Panc1 (cell line): ENCODE data around the gene PRKAR2B. TPM values are rescaled to one million over a fixed set of nuclear protein-coding genes. Genes with fewer than 3 reads are reported as not detected.
A peak's percentile ranks its signal among the peaks of the same experiment; 100 is the strongest.

Source experiments
- ATAC-seq: fragments of 200-7000 bp; cut with Tn5 transposase; 2 replicates; pipeline ENCODE4 v1.9.1; 2020; ENCODE audit warnings: mild to moderate bottlenecking, moderate library complexity
- BruUV-seq: library from RNA; stranded (reverse); fragments of 400-500 nt; replicated peaks from 2 replicates; lab custom pipeline; 2021; lab: Mats Ljungman, UMichigan
- CTCF ChIA-PET: fragments of 300-600 bp; sonication (Branson Sonifier 250); formaldehyde crosslinking; loops from one replicate; lab custom pipeline; 2022; ENCODE audit warnings: antibody characterized with exemption; lab: Charles Lee
- POLR2A ChIA-PET: fragments of 300-600 bp; sonication (Branson Sonifier 250); formaldehyde crosslinking; loops from one replicate; lab custom pipeline; 2022; ENCODE audit warnings: antibody characterized with exemption; lab: Charles Lee
- DNase-seq: peaks from one replicate; pipeline ENCODE4 v3.0.0-alpha.2; 2010; ENCODE audit warnings: low read depth, low spot score
- H3K27ac ChIP-seq: 2 replicates; pipeline ENCODE4 v1.5.1; 2011; ENCODE audit warnings: mild to moderate bottlenecking, low read length, inconsistent platforms
- H3K27me3 ChIP-seq: fragments of 200-500 bp; sonication (Bioruptor generic); 2 replicates; pipeline ENCODE4 v1.6.0; 2014; ENCODE audit warnings: low read length, inconsistent platforms; ENCODE audit not compliant: control insufficient read depth, insufficient read depth
- H3K36me3 ChIP-seq: fragments of 200-500 bp; sonication (Bioruptor generic); 2 replicates; pipeline ENCODE4 v1.5.1; 2014; ENCODE audit warnings: inconsistent platforms, mild to moderate bottlenecking, low read length, moderate library complexity; ENCODE audit not compliant: control insufficient read depth, insufficient read depth
- H3K4me1 ChIP-seq: 2 replicates; pipeline ENCODE4 v1.5.1; 2011; ENCODE audit warnings: inconsistent platforms, mild to moderate bottlenecking, low read length, moderate library complexity; ENCODE audit not compliant: control insufficient read depth, insufficient read depth
- H3K4me3 ChIP-seq, 2 experiments: 2 replicates each; pipeline ENCODE4 v1.5.1; 2011 to 2012; ENCODE audit warnings: low read depth in 2 of 2, low read length in 2 of 2, mild to moderate bottlenecking in 2 of 2, inconsistent platforms in 1 of 2, moderate library complexity in 1 of 2
- H3K9me3 ChIP-seq: fragments of 200-500 bp; sonication (Bioruptor generic); 2 replicates; pipeline ENCODE4 v1.5.1; 2014; ENCODE audit warnings: low read depth, mild to moderate bottlenecking, inconsistent platforms, low read length, moderate library complexity; ENCODE audit not compliant: control insufficient read depth, insufficient read depth
- POLR2AphosphoS5 ChIP-seq: IDR thresholded peaks from 2 replicates; pipeline ENCODE4 v1.6.1; 2012; ENCODE audit warnings: mild to moderate bottlenecking, low read depth, low read length, moderate library complexity
- SIN3A ChIP-seq: IDR thresholded peaks from 2 replicates; pipeline ENCODE4 v1.6.1; 2012; ENCODE audit warnings: low read depth, mild to moderate bottlenecking, low read length, moderate library complexity, borderline replicate concordance; ENCODE audit not compliant: insufficient read depth
- TCF7L2 ChIP-seq: IDR thresholded peaks from 2 replicates; pipeline ENCODE4 v1.6.1; 2011; ENCODE audit warnings: mild to moderate bottlenecking, low read depth, low read length, inconsistent platforms
- in situ Hi-C: cut with HindIII; loops from 2 replicates; pipeline ENCODE4 v1.10.0; 2016; ENCODE audit warnings: low sequenced_read_pairs, low pct_unique_long_range_greater_than_20kb
- intact Hi-C: fragments of 100-400 bp; cut with micrococcal nuclease; formaldehyde crosslinking; loops from one replicate; pipeline ENCODE4 v1.10.0; 2022; ENCODE audit not compliant: unreplicated experiment
- total RNA-seq: library from RNA; stranded (reverse); gene quantifications from one replicate; pipeline ENCODE4 v1.2.1, GENCODE V29; 2021; ENCODE audit not compliant: unreplicated experiment
- TF ChIP-seq, protein P1 (sequence below): fragments of 450-650 bp; IDR thresholded peaks from 2 replicates; pipeline ENCODE4 v1.5.1; 2017; ENCODE audit warnings: mild to moderate bottlenecking
- TF ChIP-seq, protein P2 (sequence below), 2 experiments: IDR thresholded peaks; 2 replicates each; pipeline ENCODE4 v1.6.1; 2011 to 2012; ENCODE audit warnings: low read depth in 2 of 2, control low read depth in 1 of 2, low read length in 1 of 2, mild to moderate bottlenecking in 1 of 2, moderate library complexity in 1 of 2; ENCODE audit not compliant: insufficient read depth in 1 of 2

Gene PRKAR2B
- total RNA-seq, 1 experiment from 2014 or later, result 0.51 TPM

DNA sequence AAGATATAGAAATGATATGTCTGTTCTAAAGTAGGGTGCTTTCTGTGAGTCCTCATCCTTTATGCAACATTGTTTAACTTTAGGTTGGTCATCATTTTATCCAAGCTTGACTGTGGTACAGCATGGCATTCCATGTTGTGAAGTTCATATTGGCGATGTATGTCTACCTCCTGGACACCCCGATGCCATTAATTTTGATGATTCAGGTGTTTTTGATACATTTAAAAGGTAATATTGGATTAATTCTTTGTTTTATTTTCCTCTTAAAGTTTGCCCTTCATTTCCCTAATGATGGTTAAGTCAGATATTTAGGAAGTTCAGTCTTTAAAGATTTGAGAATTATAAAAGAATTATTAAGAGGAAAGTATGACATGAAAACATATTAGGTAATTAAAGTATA is 145.6 kb downstream of the PRKAR2B start:
- Histone ChIP-seq H3K27ac (no peak overlapping the region), H3K4me1 (no peaks in the 10 kb centered on the region), H3K9me3 (no peaks in the 10 kb centered on the region), H3K36me3 (peaks cover 12% of the 10 kb centered on the region), H3K27me3 (no peaks in the 10 kb centered on the region), H3K4me3 (no peak overlapping the region)
- ATAC-seq, result no peak
- ChIA-PET CTCF (interaction anchor here (0.6 kb wide), 1 partner anchor 140 kb away, joined by 4 read pairs; no protein-coding TSS in a partner anchor), POLR2A (no interaction called here)
- in situ Hi-C loops (no loop called here), intact Hi-C loops (no loop called here)
- BruUV-seq, result no TSS peak
- no peak for DNase-seq
- TF ChIP-seq, protein P1, sequence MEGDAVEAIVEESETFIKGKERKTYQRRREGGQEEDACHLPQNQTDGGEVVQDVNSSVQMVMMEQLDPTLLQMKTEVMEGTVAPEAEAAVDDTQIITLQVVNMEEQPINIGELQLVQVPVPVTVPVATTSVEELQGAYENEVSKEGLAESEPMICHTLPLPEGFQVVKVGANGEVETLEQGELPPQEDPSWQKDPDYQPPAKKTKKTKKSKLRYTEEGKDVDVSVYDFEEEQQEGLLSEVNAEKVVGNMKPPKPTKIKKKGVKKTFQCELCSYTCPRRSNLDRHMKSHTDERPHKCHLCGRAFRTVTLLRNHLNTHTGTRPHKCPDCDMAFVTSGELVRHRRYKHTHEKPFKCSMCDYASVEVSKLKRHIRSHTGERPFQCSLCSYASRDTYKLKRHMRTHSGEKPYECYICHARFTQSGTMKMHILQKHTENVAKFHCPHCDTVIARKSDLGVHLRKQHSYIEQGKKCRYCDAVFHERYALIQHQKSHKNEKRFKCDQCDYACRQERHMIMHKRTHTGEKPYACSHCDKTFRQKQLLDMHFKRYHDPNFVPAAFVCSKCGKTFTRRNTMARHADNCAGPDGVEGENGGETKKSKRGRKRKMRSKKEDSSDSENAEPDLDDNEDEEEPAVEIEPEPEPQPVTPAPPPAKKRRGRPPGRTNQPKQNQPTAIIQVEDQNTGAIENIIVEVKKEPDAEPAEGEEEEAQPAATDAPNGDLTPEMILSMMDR, result no peak
- TF ChIP-seq POLR2AphosphoS5, result no peak
- no peak for TF ChIP-seq TCF7L2
- TF ChIP-seq, protein P2, sequence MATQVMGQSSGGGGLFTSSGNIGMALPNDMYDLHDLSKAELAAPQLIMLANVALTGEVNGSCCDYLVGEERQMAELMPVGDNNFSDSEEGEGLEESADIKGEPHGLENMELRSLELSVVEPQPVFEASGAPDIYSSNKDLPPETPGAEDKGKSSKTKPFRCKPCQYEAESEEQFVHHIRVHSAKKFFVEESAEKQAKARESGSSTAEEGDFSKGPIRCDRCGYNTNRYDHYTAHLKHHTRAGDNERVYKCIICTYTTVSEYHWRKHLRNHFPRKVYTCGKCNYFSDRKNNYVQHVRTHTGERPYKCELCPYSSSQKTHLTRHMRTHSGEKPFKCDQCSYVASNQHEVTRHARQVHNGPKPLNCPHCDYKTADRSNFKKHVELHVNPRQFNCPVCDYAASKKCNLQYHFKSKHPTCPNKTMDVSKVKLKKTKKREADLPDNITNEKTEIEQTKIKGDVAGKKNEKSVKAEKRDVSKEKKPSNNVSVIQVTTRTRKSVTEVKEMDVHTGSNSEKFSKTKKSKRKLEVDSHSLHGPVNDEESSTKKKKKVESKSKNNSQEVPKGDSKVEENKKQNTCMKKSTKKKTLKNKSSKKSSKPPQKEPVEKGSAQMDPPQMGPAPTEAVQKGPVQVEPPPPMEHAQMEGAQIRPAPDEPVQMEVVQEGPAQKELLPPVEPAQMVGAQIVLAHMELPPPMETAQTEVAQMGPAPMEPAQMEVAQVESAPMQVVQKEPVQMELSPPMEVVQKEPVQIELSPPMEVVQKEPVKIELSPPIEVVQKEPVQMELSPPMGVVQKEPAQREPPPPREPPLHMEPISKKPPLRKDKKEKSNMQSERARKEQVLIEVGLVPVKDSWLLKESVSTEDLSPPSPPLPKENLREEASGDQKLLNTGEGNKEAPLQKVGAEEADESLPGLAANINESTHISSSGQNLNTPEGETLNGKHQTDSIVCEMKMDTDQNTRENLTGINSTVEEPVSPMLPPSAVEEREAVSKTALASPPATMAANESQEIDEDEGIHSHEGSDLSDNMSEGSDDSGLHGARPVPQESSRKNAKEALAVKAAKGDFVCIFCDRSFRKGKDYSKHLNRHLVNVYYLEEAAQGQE (IDR thresholded peaks at IDR 0.05; ENCODE audit: insufficient read depth in 1 of 2, low read depth in 2 of 2, low read length in 1 of 2), result no peak
- no peak for TF ChIP-seq SIN3A

DNA sequence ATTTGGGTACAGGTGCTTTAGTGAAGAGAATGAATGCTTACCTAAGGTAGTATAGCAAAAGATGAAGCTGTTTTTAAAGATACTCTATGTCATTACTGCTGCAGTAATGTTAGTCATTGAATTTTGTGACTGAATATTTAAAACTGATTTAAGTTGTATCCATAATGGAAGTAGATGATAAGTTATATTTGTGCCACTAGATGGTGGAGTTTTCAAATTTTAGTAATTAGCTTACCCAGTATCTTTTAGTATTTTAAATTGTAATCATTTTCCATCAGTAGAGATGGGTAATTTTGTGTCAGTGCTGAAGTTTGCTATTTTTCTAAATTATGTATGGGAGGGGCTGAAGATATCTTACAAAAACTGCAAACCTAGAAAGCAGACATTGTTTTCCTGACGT is 149.5 kb downstream of the PRKAR2B start:
- TF ChIP-seq TCF7L2, result no peak
- TF ChIP-seq, protein P1, result peak; percentile 6; the same call in 1 of the 2 replicates
- ChIA-PET POLR2A (interaction anchor here (0.6 kb wide), 1 partner anchor 263 kb away, joined by 10 read pairs; no protein-coding TSS in a partner anchor), CTCF (no interaction called here)
- ATAC-seq, result no peak
- no peak overlapping the region for H3K4me3 ChIP-seq
- no peak for DNase-seq
- no peaks in the 10 kb centered on the region for H3K9me3 ChIP-seq
- peaks cover 16% of the 10 kb centered on the region for H3K36me3 ChIP-seq
- intact Hi-C loops (no loop called here), in situ Hi-C loops (no loop called here)
- no peaks in the 10 kb centered on the region for H3K27me3 ChIP-seq
- H3K27ac ChIP-seq, result no peak overlapping the region
- no peaks in the 10 kb centered on the region for H3K4me1 ChIP-seq
- BruUV-seq, result no TSS peak
